CD4-positive, alpha-beta T cell treated with Interleukin-1 beta for 1 hour (primary cell): ENCODE measurements around the gene DNASE1L3.

Experiments
- DNase-seq, 2 donors: peaks; one replicate each; pipeline ENCODE4 v3.0.0-alpha.2; 2020 to 2022

Gene DNASE1L3

GRCh38 chr3:58198804-58199203, 12.0 kb downstream of the DNASE1L3 start:
- DNase-seq: no peak

GRCh38 chr3:58198362-58198761, 12.4 kb downstream of the DNASE1L3 start:
- no peak for DNase-seq

- no peak for DNase-seq
Measured at GRCh38 chr3:58197588-58197987, 13.2 kb downstream of the DNASE1L3 start.

GRCh38 chr3:58193682-58194407, 16.9 kb downstream of the DNASE1L3 start:
- DNase-seq: no peak

GRCh38 chr3:58192069-58192468, 18.7 kb downstream of the DNASE1L3 start:
- DNase-seq: no peak

GRCh38 chr3:58191361-58191991, 19.3 kb downstream of the DNASE1L3 start:
- DNase-seq: no peak

- no peak for DNase-seq
Measured at GRCh38 chr3:58190882-58191281, 19.9 kb downstream of the DNASE1L3 start.

- DNase-seq: no peak
Measured at GRCh38 chr3:58190291-58190690, 20.5 kb downstream of the DNASE1L3 start.

- no peak for DNase-seq
Measured at GRCh38 chr3:58189691-58190090, 21.1 kb downstream of the DNASE1L3 start.

GRCh38 chr3:58188921-58189451, 21.8 kb downstream of the DNASE1L3 start:
- no peak for DNase-seq

- no peak for DNase-seq
Measured at GRCh38 chr3:58188173-58188564, 22.6 kb downstream of the DNASE1L3 start.

GRCh38 chr3:58184982-58185360, 25.8 kb downstream of the DNASE1L3 start:
- no peak for DNase-seq

GRCh38 chr3:58184309-58184981, 26.3 kb downstream of the DNASE1L3 start:
- no peak for DNase-seq

GRCh38 chr3:58183891-58184290, 26.9 kb downstream of the DNASE1L3 start:
- no peak for DNase-seq

GRCh38 chr3:58183221-58183620, 27.6 kb downstream of the DNASE1L3 start:
- DNase-seq: no peak

- no peak for DNase-seq
Measured at GRCh38 chr3:58180940-58181587, 29.7 kb downstream of the DNASE1L3 start.

GRCh38 chr3:58180099-58180880, 30.5 kb downstream of the DNASE1L3 start:
- DNase-seq: no peak

GRCh38 chr3:58179235-58180098, 31.3 kb downstream of the DNASE1L3 start:
- DNase-seq: no peak

GRCh38 chr3:58178528-58179234, 32.1 kb downstream of the DNASE1L3 start:
- DNase-seq: peak in 1 of 2 donors; percentile 5

- DNase-seq: peak; percentile 85
Measured at GRCh38 chr3:58177747-58178527, 32.8 kb downstream of the DNASE1L3 start.
